Esophagus muscularis mucosa (tissue), 4 donors: ENCODE results near the gene ACAT2. TPM values are rescaled to one million over a fixed set of nuclear protein-coding genes. Genes with fewer than 3 reads are reported as not detected.
"Not testable (repeated sequence)": the region's sequence is repeated elsewhere in the genome, so short reads cannot be mapped to it uniquely, and the experiment has no call there.

Experiments
- DNase-seq: peaks from one replicate; pipeline ENCODE4 v3.0.0-alpha.2; 2017; ENCODE audit errors: extremely low spot score
- H3K27ac ChIP-seq, 4 donors: fragments of 200-600 bp; sonication (generic); replicated peaks in 1 of 4; 1 replicate in 3 of 4; 2 replicates in 1 of 4; pipeline ENCODE4 v1.5.1; 2016 to 2019; ENCODE audit warnings: mild to moderate bottlenecking in 1 of 4
- H3K27me3 ChIP-seq, 4 donors: fragments of 200-600 bp; sonication (generic); one replicate each; pipeline versions ENCODE4 v1.5.1 to v1.6.0; 2016 to 2019
- H3K36me3 ChIP-seq, 4 donors: fragments of 200-600 bp; sonication (generic); one replicate each; pipeline ENCODE4 v1.5.1; 2016 to 2019
- H3K4me1 ChIP-seq, 4 donors: fragments of 200-600 bp; sonication (generic); one replicate each; pipeline ENCODE4 v1.5.1; 2016 to 2019
- H3K4me3 ChIP-seq, 4 donors: fragments of 200-600 bp; sonication (generic); 1 replicate in 2 of 4; 2 replicates in 2 of 4; pipeline ENCODE4 v1.5.1; 2016 to 2019; ENCODE audit warnings: mild to moderate bottlenecking in 4 of 4, moderate library complexity in 1 of 4
- H3K9me3 ChIP-seq, 4 donors: fragments of 200-600 bp; sonication (generic); 1 replicate in 3 of 4; 2 replicates in 1 of 4; pipeline ENCODE4 v1.5.1; 2016 to 2019
- CTCF ChIP-seq, 3 experiments: fragments of 200-600 bp in 2 of 3; fragments of 450-650 bp in 1 of 3; sonication (generic) in 2 of 3; IDR thresholded peaks; one replicate each; pipeline ENCODE4 v1.5.1; 2017 to 2019; ENCODE audit warnings: antibody characterized with exemption in 3 of 3, mild to moderate bottlenecking in 2 of 3, moderate library complexity in 1 of 3
- EP300 ChIP-seq: sonication (generic); formaldehyde crosslinking; IDR thresholded peaks from one replicate; pipeline ENCODE4 v1.6.1; 2017; ENCODE audit warnings: antibody characterized with exemption
- POLR2A ChIP-seq: fragments of 450-650 bp; IDR thresholded peaks from one replicate; pipeline ENCODE4 v1.6.1; 2017; ENCODE audit warnings: antibody characterized with exemption, moderate library complexity, mild to moderate bottlenecking, low read depth
- POLR2AphosphoS5 ChIP-seq, 2 donors: sonication (generic); formaldehyde crosslinking; IDR thresholded peaks; one replicate each; pipeline ENCODE4 v1.6.1; 2017; ENCODE audit warnings: antibody characterized with exemption in 2 of 2
- WGBS: methylation state at CpG from one replicate; pipeline ENCODE4 v1.1.5; 2018; 5-methylcytosine and 5-hydroxymethylcytosine counted together
- intact Hi-C: fragments of 100-400 bp; cut with DNase I; formaldehyde crosslinking; loops from one replicate; pipeline ENCODE4 v1.15.1; 2023
- total RNA-seq, 4 donors: library from RNA; depleted of rRNA; stranded (reverse); fragments of >200 nt; gene quantifications; one replicate each; pipeline versions ENCODE4 v1.1.0 to v1.2.1, GENCODE V29; 2016

The ACAT2 gene
- total RNA-seq, 4 donors from 2014 or later, result 4.7 to 9.1 (median 6.9) TPM

GRCh38 chr6:159788276-159788675 is 26.4 kb downstream of the ACAT2 start:
- DNase-seq, result no peak
- Histone ChIP-seq H3K9me3 (no peaks in the 10 kb centered on the region), H3K4me3 (peak overlapping the region; percentile 87 to 100 (median 97)), H3K4me1 (peaks cover 38 to 74% (median 60%) of the 10 kb centered on the region in 4 donors), H3K27me3 (no peaks in the 10 kb centered on the region), H3K27ac (peak overlapping the region in 3 of 4 donors; percentile 96 to 99 (median 98)), H3K36me3 (peaks cover 12 to 62% (median 49%) of the 10 kb centered on the region in 4 donors)
- TF ChIP-seq EP300, result no peak
- TF ChIP-seq POLR2A, result no peak
- no peak for TF ChIP-seq CTCF (IDR thresholded peaks at IDR 0.05)
- no peak for TF ChIP-seq POLR2AphosphoS5 (IDR thresholded peaks at IDR 0.05)
- intact Hi-C loops, result loop anchor here (2.0 to 5.0 kb wide), 2 partner anchors 56 to 95 kb away; partner anchors contain the start of gene SOD2
- 35% methylated on average over 15 of the region's 15 CpGs for WGBS

GRCh38 chr6:159788753-159789376 is 27.0 kb downstream of the ACAT2 start:
- Histone ChIP-seq H3K4me1 (peaks cover 38 to 76% (median 64%) of the 10 kb centered on the region in 4 donors), H3K4me3 (peak overlapping the region; percentile 87 to 100 (median 97)), H3K27me3 (no peaks in the 10 kb centered on the region), H3K36me3 (peaks cover 12 to 62% (median 45%) of the 10 kb centered on the region in 4 donors), H3K27ac (peak overlapping the region; percentile 96 to 99 (median 97)), H3K9me3 (no peaks in the 10 kb centered on the region)
- WGBS, result 0% methylated on average over 21 of the region's 60 CpGs
- no peak for TF ChIP-seq POLR2A
- peak in 1 of 3 experiments; percentile 1 for TF ChIP-seq CTCF (IDR thresholded peaks at IDR 0.05)
- TF ChIP-seq POLR2AphosphoS5 (IDR thresholded peaks at IDR 0.05), result peak in 1 of 2 donors; percentile 37
- DNase-seq, result no peak
- intact Hi-C loops, result loop anchor here (2.0 to 5.0 kb wide), 2 partner anchors 57 to 96 kb away; partner anchors contain the start of gene SOD2

GRCh38 chr6:159789377-159790148 is 27.7 kb downstream of the ACAT2 start, which contains the start of gene TCP1:
TSS of gene TCP1 (minus strand) at chr6:159789602. CDS start at chr6:159789468, 134 bp downstream.
- peak within 1 kb of the TSS; percentile 87 to 100 (median 97) for H3K4me3 ChIP-seq
- no peaks in the 10 kb centered on the region for H3K27me3 ChIP-seq
- TF ChIP-seq EP300, result no peak
- peak; percentile 93 for TF ChIP-seq POLR2A
- TF ChIP-seq POLR2AphosphoS5 (IDR thresholded peaks at IDR 0.05), result peak; percentile 98 to 99
- peak within 1 kb of the TSS; percentile 96 to 99 (median 97) for H3K27ac ChIP-seq
- WGBS, result under 1% methylated on average over 44 of the region's 64 CpGs
- intact Hi-C loops, result loop anchor here (2.0 to 10.0 kb wide), 4 partner anchors 57 to 245 kb away; partner anchors contain the start of gene SOD2
- peaks cover 38 to 80% (median 70%) of the 10 kb centered on the region in 4 donors for H3K4me1 ChIP-seq
- peak; percentile 100 for DNase-seq
- H3K9me3 ChIP-seq, result no peaks in the 10 kb centered on the region
- peaks cover 7 to 62% (median 42%) of the 10 kb centered on the region in 4 donors for H3K36me3 ChIP-seq

- TF ChIP-seq POLR2AphosphoS5 (IDR thresholded peaks at IDR 0.05) (peak; percentile 87 to 89), POLR2A (no peak)
- Histone ChIP-seq H3K27me3 (no peaks in the 10 kb centered on the region), H3K36me3 (peaks cover under 1 to 59% (median 37%) of the 10 kb centered on the region in 4 donors), H3K9me3 (no peaks in the 10 kb centered on the region), H3K27ac (peak within 1 kb of the TSS; percentile 96 to 99 (median 97)), H3K4me3 (peak within 1 kb of the TSS; percentile 87 to 100 (median 97)), H3K4me1 (peaks cover 38 to 73% (median 72%) of the 10 kb centered on the region in 4 donors)
- peak; percentile 99 for DNase-seq
- 0% methylated on average over 34 of the region's 56 CpGs for WGBS
- intact Hi-C loops, result loop anchor here (10.0 kb wide), 2 partner anchors 184 to 244 kb away; no protein-coding TSS in a partner anchor
Measured at GRCh38 chr6:159790149-159790955, 28.5 kb downstream of the ACAT2 start, which contains the start of gene MRPL18. TSS of gene MRPL18 (plus strand) at chr6:159790467. CDS start at chr6:159790588, 121 bp downstream.

GRCh38 chr6:159790956-159791598 is 29.2 kb downstream of the ACAT2 start:
- intact Hi-C loops, result loop anchor here (10.0 kb wide), 2 partner anchors 184 to 244 kb away; no protein-coding TSS in a partner anchor
- Histone ChIP-seq H3K36me3 (peaks cover 0 to 58% (median 36%) of the 10 kb centered on the region in 4 donors), H3K27me3 (no peaks in the 10 kb centered on the region), H3K9me3 (no peaks in the 10 kb centered on the region), H3K4me3 (peak overlapping the region; percentile 87 to 100 (median 97)), H3K27ac (peak overlapping the region; percentile 96 to 99 (median 97)), H3K4me1 (peaks cover 38 to 75% (median 65%) of the 10 kb centered on the region in 4 donors)
- 19% methylated on average over 13 of the region's 18 CpGs for WGBS
- no peak for DNase-seq
- TF ChIP-seq POLR2AphosphoS5 (IDR thresholded peaks at IDR 0.05) (no peak), POLR2A (no peak), EP300 (no peak), CTCF (IDR thresholded peaks at IDR 0.05) (no peak)

- not testable (repeated sequence) for H3K4me3 ChIP-seq, H3K27ac ChIP-seq, H3K9me3 ChIP-seq, DNase-seq, H3K27me3 ChIP-seq
- H3K36me3 ChIP-seq, result peaks cover 12 to 68% (median 58%) of the 10 kb centered on the region in 4 donors
- 77% methylated on average over 6 of the region's 8 CpGs for whole genome bisulfite sequencing
- H3K4me1 ChIP-seq, result peaks cover 22 to 54% (median 43%) of the 10 kb centered on the region in 4 donors
- intact Hi-C loops, result loop anchor here (10.0 kb wide), 2 partner anchors 180 to 240 kb away; no protein-coding TSS in a partner anchor
Measured at GRCh38 chr6:159794976-159795375, 33.1 kb downstream of the ACAT2 start.
